Measurements from ENCODE around the gene LRRC27. TPM values are rescaled to one million over a fixed set of nuclear protein-coding genes. Genes with fewer than 3 reads are reported as not detected.

The LRRC27 gene
- total RNA-seq, 2 donors from 2014 or later, result 4.7 to 6.5 TPM

DNA sequence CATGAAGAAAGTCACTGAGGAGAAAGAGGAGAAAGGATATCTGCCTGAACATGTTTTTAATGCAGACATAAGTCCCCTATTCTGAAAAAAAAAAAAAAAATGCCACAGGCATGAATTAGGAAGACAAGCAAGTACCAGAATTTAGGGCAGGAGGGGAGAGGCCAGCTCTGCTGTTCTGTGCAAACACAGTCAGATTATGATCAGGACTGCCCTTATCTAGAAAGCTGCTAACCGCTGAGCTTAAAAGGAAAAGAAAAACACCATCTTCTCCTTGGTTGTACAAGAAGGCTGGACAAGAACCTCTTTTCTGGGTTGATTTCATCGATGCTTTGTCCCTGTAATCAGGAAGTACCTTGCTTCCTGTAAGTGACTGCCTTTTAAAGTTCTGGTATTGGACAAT is 49.7 kb downstream of the LRRC27 start:
- DNase-seq (ENCODE audit: low spot score), result no peak
- intact Hi-C loops (cut with DNase I), result loop anchor here in 1 of 2 donors (10.0 kb wide), 1 partner anchor 253 kb away; no protein-coding TSS in a partner anchor

- intact Hi-C loops (cut with DNase I), result loop anchor here in 1 of 2 donors (10.0 kb wide), 1 partner anchor 252 kb away; no protein-coding TSS in a partner anchor
These were observed 50.4 kb downstream of the LRRC27 start for GRCh38 chr10:132382231-132382922.

DNA sequence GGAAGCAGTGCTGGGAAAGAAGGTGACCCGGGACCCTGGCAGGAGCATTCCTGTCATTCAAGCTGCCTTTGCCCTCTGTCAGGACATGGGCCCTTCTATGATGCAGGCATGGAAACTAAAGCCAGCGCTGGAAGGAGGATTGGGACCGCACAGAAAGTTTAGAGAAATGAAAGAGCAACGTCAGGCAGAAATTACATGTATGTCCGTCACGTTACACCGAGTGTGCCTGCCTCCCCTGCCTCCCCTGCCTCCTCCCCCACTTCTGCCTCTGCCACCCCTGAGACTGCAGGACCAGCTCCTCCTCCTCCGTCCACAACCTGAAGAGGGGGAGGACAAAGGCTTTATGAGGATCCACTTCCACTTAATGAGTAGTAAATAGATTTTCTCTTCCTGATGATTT is 51.1 kb downstream of the LRRC27 start:
- DNase-seq (ENCODE audit: low spot score), result peak; percentile 24

More at GRCh38 chr10:132382231-132382922, 50.4 kb downstream of the LRRC27 start:
- DNase-seq (ENCODE audit: low spot score), result no peak

DNA sequence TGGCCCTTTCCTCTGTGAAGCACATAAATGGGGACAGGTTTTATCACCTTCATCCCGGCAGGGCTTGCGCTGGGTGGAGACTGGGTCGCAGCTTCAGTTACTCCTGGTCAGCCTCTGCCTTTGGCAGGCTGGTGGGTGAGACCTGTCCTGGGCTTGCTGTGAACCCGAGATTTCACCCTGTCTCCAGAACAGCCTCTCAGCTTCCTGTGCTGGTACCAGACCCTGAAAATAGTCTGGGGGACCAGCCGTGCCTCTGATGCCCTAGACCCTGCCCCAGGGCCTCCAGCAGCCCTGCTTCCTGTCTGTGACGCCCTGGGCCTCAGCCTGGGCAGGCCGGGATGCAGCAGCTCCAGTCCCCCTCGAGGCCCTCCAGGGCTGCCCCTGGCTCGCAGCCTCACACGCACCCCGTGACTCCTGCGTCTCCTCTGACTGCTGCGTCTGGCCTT is 51.8 kb downstream of the LRRC27 start:
- peak; percentile 70 for DNase-seq (ENCODE audit: low spot score)
- intact Hi-C loops (cut with DNase I), result loop anchor here in 1 of 2 donors (10.0 kb wide), 1 partner anchor 251 kb away; no protein-coding TSS in a partner anchor

More for the DNA sequence above, 51.1 kb downstream of the LRRC27 start:
- intact Hi-C loops (cut with DNase I), result loop anchor here in 1 of 2 donors (10.0 kb wide), 1 partner anchor 252 kb away; no protein-coding TSS in a partner anchor

GRCh38 chr10:132384618-132385388 is 52.8 kb downstream of the LRRC27 start:
- DNase-seq (ENCODE audit: low spot score), result peak; percentile 71
- intact Hi-C loops (cut with DNase I), result loop anchor here in 1 of 2 donors (10.0 kb wide), 1 partner anchor 250 kb away; no protein-coding TSS in a partner anchor

DNA sequence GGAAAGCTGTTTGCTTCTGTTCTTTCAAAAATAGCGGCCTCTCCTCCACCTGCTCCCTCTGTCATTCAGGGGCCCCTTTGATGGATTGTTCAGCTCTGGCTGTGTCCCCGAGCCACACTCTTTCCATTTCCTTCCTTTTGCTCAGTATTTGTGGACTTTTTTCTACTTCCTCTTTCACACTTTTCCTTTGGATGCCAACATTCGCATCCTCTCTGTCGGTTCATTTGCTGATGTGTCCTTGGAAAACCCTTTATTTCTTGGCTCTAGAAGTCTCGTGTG is 53.3 kb downstream of the LRRC27 start:
- intact Hi-C loops (cut with DNase I), result loop anchor here in 1 of 2 donors (10.0 kb wide), 1 partner anchor 249 kb away; no protein-coding TSS in a partner anchor

GRCh38 chr10:132385721-132386418 is 53.9 kb downstream of the LRRC27 start:
- intact Hi-C loops (cut with DNase I), result loop anchor here in 1 of 2 donors (10.0 kb wide), 1 partner anchor 249 kb away; no protein-coding TSS in a partner anchor
- DNase-seq (ENCODE audit: low spot score), result peak; percentile 72

More for the DNA sequence above, 53.3 kb downstream of the LRRC27 start:
- no peak for DNase-seq (ENCODE audit: low spot score)

DNA sequence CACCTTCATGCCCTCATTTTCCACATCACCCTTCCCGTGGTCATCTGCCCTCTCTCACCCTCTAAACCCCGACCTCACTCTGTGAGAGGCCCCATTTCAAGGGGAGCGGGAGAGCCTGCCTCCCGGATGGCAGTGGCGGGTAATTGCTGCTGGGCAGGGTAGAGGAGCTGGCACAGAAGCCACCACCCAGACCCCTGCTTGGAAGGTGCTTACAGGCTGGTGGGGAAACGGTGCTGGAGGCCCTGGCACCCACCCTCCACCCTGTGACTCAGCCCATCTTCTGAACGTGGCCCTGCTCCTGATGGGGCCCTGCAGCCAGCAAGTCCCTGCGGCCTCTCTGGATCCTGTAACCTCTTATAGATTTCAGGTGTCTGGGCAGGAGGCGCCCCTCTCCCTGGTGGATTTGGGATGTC is 54.4 kb downstream of the LRRC27 start:
- intact Hi-C loops (cut with DNase I), result loop anchor here in 1 of 2 donors (10.0 kb wide), 1 partner anchor 248 kb away; no protein-coding TSS in a partner anchor
- peak; percentile 73 for DNase-seq (ENCODE audit: low spot score)

DNA sequence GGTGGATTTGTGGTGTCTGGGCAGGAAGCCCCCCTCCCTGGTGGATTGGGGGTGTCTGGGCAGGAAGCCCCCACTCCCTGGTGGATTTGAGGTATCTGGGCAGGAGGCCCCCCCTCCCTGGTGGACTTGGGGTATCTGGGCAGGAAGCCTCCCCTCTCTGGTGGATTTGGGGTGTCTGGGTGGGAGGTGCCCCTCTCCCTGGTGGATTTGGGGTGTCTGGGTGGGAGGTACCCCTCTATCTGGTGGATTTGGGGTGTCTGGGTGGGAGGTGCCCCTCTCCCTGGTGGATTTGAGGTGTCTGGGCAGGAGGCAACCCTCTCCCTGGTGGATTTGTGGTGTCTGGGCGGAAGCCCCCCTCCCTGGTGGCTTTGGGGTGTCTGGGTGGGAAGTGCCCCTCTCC is 54.9 kb downstream of the LRRC27 start:
- intact Hi-C loops (cut with DNase I), result loop anchor here in 1 of 2 donors (10.0 kb wide), 1 partner anchor 248 kb away; no protein-coding TSS in a partner anchor
- DNase-seq (ENCODE audit: low spot score), result peak; percentile 38

DNA sequence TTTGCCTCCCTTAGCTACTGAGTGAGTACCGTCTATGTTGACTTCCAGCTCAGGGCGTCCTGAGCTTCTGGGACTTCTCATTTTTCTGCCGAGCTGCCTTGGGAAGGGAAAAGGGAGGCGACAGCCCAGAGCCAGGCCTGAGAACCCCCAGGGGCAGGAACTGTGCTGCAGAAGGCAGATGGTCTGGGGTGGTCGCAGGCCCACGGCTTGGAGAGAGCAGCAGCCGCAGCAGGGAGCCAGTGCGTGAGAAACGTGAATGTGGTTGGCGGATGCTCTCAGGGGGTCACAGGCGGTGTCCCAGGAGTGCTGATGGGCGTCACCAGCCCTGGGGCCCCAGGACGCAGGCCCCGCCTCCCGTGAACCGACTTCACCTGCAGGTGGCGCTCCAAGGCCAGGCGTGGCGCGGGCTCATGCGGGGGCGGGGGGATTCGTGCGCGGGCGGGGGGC is 55.8 kb downstream of the LRRC27 start:
- intact Hi-C loops (cut with DNase I), result loop anchor here in 1 of 2 donors (2.0 to 10.0 kb wide), 2 partner anchors 67 to 247 kb away; no protein-coding TSS in a partner anchor
- peak; percentile 94 for DNase-seq (ENCODE audit: low spot score)

GRCh38 chr10:132388891-132389432 is 57.0 kb downstream of the LRRC27 start:
- intact Hi-C loops (cut with DNase I), result loop anchor here in 1 of 2 donors (2.0 to 10.0 kb wide), 2 partner anchors 66 to 246 kb away; no protein-coding TSS in a partner anchor
- DNase-seq (ENCODE audit: low spot score), result peak; percentile 83

GRCh38 chr10:132389433-132390169 is 57.6 kb downstream of the LRRC27 start:
- peak; percentile 70 for DNase-seq (ENCODE audit: low spot score)
- intact Hi-C loops (cut with DNase I), result loop anchor here (2.0 to 10.0 kb wide), 3 partner anchors 63 to 245 kb away; no protein-coding TSS in a partner anchor

DNA sequence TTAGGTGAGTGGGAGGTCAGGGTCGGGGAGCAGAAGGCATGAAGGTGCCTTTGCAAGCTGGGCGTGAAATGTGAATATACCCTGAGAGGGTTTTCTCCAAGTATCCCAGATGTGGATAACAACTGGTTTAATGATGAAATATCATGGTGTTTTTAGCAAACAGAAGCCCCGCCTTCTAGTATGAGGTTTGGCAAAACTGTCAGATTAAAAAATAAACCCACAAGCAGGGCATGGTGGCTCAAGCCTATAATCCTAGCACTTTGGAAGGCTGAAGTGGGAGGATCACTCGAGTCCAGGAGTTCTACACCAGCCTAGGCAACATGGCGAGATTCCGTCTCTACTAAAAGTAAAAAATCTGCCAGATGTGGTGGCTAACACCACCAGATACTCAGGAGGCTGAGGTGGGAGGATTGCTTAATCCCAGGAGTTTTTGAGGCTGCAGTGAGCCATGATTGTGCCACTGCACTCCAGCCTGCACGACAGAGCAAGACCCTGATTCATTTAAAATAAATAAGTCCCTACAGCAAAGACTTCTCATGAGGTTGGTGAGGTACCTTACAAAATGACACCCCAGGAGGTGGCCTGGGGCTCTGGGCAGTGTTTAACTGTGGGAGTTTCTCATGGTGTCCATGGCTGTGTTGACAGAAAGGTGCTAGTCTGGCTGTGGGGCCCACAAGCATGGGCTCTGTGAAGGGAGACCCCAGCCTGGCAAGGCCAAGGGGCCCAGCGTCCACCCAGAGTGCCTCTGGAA is 58.4 kb downstream of the LRRC27 start:
- no peak for DNase-seq (ENCODE audit: low spot score)
- intact Hi-C loops (cut with DNase I), result loop anchor here in 1 of 2 donors (5.0 to 10.0 kb wide), 2 partner anchors 62 to 244 kb away; no protein-coding TSS in a partner anchor

- intact Hi-C loops (cut with DNase I), result loop anchor here in 1 of 2 donors (5.0 to 10.0 kb wide), 2 partner anchors 61 to 244 kb away; no protein-coding TSS in a partner anchor
- DNase-seq (ENCODE audit: low spot score), result peak; percentile 78
These were observed 59.1 kb downstream of the LRRC27 start for GRCh38 chr10:132390921-132391675.

GRCh38 chr10:132391676-132392020 is 59.7 kb downstream of the LRRC27 start:
- intact Hi-C loops (cut with DNase I), result loop anchor here in 1 of 2 donors (5.0 to 10.0 kb wide), 2 partner anchors 61 to 243 kb away; no protein-coding TSS in a partner anchor

DNA sequence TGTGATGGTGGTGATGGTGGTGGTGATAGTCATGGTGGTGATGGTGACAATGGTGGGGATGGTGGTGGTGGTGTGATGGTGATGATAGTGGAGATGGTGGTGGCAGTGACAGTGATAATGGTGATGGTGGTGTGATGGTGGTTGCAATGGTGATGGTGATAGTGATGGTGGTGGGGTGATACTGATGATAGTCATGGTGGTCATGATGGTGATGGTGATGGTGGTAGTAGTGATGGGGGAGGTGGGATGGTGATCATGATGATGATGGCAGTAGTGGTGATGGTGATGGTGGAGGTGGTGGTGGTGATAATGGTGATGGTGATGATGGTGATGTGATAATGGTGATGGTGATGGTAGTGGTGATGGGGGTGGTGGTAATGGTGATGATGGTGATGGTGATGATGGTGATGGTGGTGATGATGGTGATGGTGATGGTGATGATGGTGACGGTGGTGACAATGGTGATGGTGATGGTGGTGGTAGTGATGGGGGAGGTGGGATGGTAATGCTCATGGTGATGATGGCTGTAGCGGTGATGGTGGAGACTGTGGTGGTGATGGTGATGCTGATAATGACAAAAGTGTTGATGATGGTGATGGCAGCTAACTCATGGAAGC is 60.3 kb downstream of the LRRC27 start:
- DNase-seq (ENCODE audit: low spot score), result no peak
- intact Hi-C loops (cut with DNase I), result loop anchor here in 1 of 2 donors (5.0 to 10.0 kb wide), 2 partner anchors 60 to 243 kb away; no protein-coding TSS in a partner anchor

More at GRCh38 chr10:132391676-132392020, 59.7 kb downstream of the LRRC27 start:
- no peak for DNase-seq (ENCODE audit: low spot score)

Data from posterior vena cava (tissue), 2 donors.